Measurements from ENCODE around the gene DOCK9. TPM values are rescaled to one million over a fixed set of nuclear protein-coding genes. Genes with fewer than 3 reads are reported as not detected.

Gene DOCK9
- polyA plus RNA-seq, 1 of the 3 experiments (the other 2 are of a cell fraction), result 16.6 TPM

DNA sequence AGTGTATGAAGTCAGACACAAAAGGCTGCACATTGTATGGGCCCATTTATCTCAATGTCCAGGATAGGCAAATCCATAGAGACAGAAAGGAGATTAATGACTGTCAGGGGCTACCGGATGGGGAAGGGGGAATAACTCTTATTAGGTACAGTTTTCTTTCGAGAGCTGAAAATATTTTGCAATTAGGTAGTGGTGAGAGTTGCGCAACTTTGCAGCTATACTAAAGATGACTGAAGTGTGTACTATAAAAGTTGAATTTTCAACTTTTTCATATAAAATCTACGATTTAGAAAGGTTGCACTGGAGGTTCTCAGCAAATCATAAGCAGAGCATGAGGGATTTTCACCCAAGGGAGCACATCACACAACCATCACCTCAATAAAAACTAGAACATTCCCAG, 209.3 kb downstream of the DOCK9 start:
- H3F3A ChIP-seq (replicated peaks; ENCODE audit: insufficient read depth), result no peaks in the 10 kb centered on the region
- H3K27ac ChIP-seq (ENCODE audit: low read depth in 2 of 2, low read length in 1 of 2), result no peak overlapping the region
- ChIA-PET CTCF (no interaction called here), POLR2A (no interaction called here)
- peaks cover 7% of the 10 kb centered on the region; the same call in 1 of the 2 replicates for H3K27me3 ChIP-seq (ENCODE audit: insufficient read depth)
- H3K4me2 ChIP-seq, result no peak overlapping the region
- H2AFZ ChIP-seq (ENCODE audit: low read depth), result no peak overlapping the region
- H3K9me3 ChIP-seq, result no peaks in the 10 kb centered on the region
- H3K4me3 ChIP-seq (ENCODE audit: low read depth in 2 of 2, low read length in 1 of 2), result no peak overlapping the region
- no peaks in the 10 kb centered on the region; a peak in 1 of 4 replicates for H3K4me1 ChIP-seq (ENCODE audit: control insufficient read depth in 1 of 2, insufficient read depth in 2 of 2, low read depth in 1 of 2, low read length in 1 of 2)
- no peaks in the 10 kb centered on the region for H3K79me2 ChIP-seq (ENCODE audit: insufficient read depth)
- TF ChIP-seq MEF2A (IDR thresholded peaks at IDR 0.05; ENCODE audit: borderline replicate concordance, low read depth), result no peak
- DNase-seq, result no peak
- H3K9ac ChIP-seq, result no peak overlapping the region
- WGBS (ENCODE audit: low lambda C conversion rate), result 56% methylated on average over 4 of the region's 4 CpGs
- H4K20me1 ChIP-seq (ENCODE audit: insufficient read depth), result no peaks in the 10 kb centered on the region
- no peaks in the 10 kb centered on the region for H3K36me3 ChIP-seq (replicated peaks in 1 of 2; ENCODE audit: control insufficient read depth in 1 of 2, insufficient read depth in 2 of 2, low read length in 1 of 2)
- no peaks in the 10 kb centered on the region for H3K9me2 ChIP-seq

- no peak for TF ChIP-seq FOXJ3 (CRISPR knock-in tag; IDR thresholded peaks at IDR 0.05)
- TF ChIP-seq RAD21 (IDR thresholded peaks at IDR 0.05; ENCODE audit: low read length), result no peak
- TF ChIP-seq, protein P1, sequence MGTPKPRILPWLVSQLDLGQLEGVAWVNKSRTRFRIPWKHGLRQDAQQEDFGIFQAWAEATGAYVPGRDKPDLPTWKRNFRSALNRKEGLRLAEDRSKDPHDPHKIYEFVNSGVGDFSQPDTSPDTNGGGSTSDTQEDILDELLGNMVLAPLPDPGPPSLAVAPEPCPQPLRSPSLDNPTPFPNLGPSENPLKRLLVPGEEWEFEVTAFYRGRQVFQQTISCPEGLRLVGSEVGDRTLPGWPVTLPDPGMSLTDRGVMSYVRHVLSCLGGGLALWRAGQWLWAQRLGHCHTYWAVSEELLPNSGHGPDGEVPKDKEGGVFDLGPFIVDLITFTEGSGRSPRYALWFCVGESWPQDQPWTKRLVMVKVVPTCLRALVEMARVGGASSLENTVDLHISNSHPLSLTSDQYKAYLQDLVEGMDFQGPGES (IDR thresholded peaks at IDR 0.05; ENCODE audit: low read depth, low read length), result no peak
- TF ChIP-seq PBX3 (IDR thresholded peaks at IDR 0.05), result no peak
- TF ChIP-seq JUND (IDR thresholded peaks at IDR 0.05), result no peak
- TF ChIP-seq NRF1 (IDR thresholded peaks at IDR 0.05; ENCODE audit: low read depth, low read length), result no peak
- TF ChIP-seq MXI1 (IDR thresholded peaks at IDR 0.05; ENCODE audit: low read depth, low read length), result no peak
- TF ChIP-seq GATA2 (CRISPR knock-in tag; IDR thresholded peaks at IDR 0.05), result no peak
- no peak for TF ChIP-seq TEAD4 (IDR thresholded peaks at IDR 0.05; ENCODE audit: borderline replicate concordance, insufficient read depth)
- no peak for TF ChIP-seq CHD2 (IDR thresholded peaks at IDR 0.05; ENCODE audit: low read length, partially characterized antibody)
- no peak for TF ChIP-seq EP300 (IDR thresholded peaks at IDR 0.05; ENCODE audit: borderline replicate concordance in 1 of 2, low read depth in 1 of 2, low read length in 1 of 2)
- no peak overlapping the region for H3K9ac ChIP-seq
- H3K4me1 ChIP-seq (ENCODE audit: control insufficient read depth in 1 of 2, insufficient read depth in 2 of 2, low read depth in 1 of 2, low read length in 1 of 2), result no peaks in the 10 kb centered on the region
- DNase-seq, result no peak
- H3K36me3 ChIP-seq (replicated peaks in 1 of 2; ENCODE audit: control insufficient read depth in 1 of 2, insufficient read depth in 2 of 2, low read length in 1 of 2), result no peaks in the 10 kb centered on the region
- no peaks in the 10 kb centered on the region for H3K79me2 ChIP-seq (ENCODE audit: insufficient read depth)
- POLR2A ChIA-PET, result no interaction called here
- no peak overlapping the region for H3K4me3 ChIP-seq (ENCODE audit: low read depth in 2 of 2, low read length in 1 of 2)
- H3K27ac ChIP-seq (ENCODE audit: low read depth in 2 of 2, low read length in 1 of 2), result no peak overlapping the region
- no peaks in the 10 kb centered on the region for H3F3A ChIP-seq (replicated peaks; ENCODE audit: insufficient read depth)
- WGBS (ENCODE audit: low lambda C conversion rate), result 56% methylated on average over 11 of the region's 11 CpGs
- CTCF ChIA-PET, result interaction anchor here (0.6 kb wide), 1 partner anchor 931 kb away, joined by 3 read pairs; no protein-coding TSS in a partner anchor
- no peaks in the 10 kb centered on the region for H4K20me1 ChIP-seq (ENCODE audit: insufficient read depth)
- H3K9me2 ChIP-seq, result no peaks in the 10 kb centered on the region
- H3K9me3 ChIP-seq, result no peaks in the 10 kb centered on the region
- no peak overlapping the region for H2AFZ ChIP-seq (ENCODE audit: low read depth)
- no peak overlapping the region for H3K4me2 ChIP-seq
- H3K27me3 ChIP-seq (ENCODE audit: insufficient read depth), result peaks cover 7% of the 10 kb centered on the region; the same call in 1 of the 2 replicates
Observed at GRCh38 chr13:98766697-98767096, 211.2 kb downstream of the DOCK9 start.

All from SK-N-SH (cell line).